ENCODE measurements around the gene PRRT3. TPM values are rescaled to one million over a fixed set of nuclear protein-coding genes. Genes with fewer than 3 reads are reported as not detected.

The PRRT3 gene
- total and polyA plus RNA-seq, 10 donors: 0.65 to 2.4 (median 1.8) TPM

DNA sequence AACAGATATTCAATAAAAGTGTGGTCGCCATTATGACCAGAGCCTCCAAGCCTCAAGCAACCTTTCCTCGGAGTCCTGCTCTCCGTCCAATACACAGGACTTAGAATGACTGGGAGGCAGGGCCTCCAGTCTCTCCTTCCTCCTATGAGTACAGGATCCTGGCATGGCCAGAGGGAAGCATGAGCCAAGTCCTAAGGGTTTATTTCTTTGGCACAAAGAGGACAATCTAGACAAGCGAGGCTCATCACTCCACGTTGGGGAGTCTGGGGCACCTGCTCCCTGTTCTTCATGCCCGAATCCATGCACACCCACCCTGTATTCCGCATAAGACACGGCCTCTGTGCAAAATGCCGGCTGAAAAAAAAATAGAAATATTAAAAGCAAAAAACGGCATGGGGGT lies 6.8 kb downstream of the PRRT3 start:
- Histone ChIP-seq H3K9me3 (no peaks in the 10 kb centered on the region), H3K4me3 (peak overlapping the region in 1 of 8 donors; percentile 50), H3K27ac (no peak overlapping the region), H3K4me1 (peaks cover 0 to 35% (median 8%) of the 10 kb centered on the region in 6 donors), H3K36me3 (peaks cover 0 to 57% (median 17%) of the 10 kb centered on the region in 6 donors), H3K27me3 (replicated peaks in 1 of 7) (no peaks in the 10 kb centered on the region)
- intact Hi-C loops (cut with DNase I; ENCODE audit: low total_unique reads): no loop called here
- TF ChIP-seq, protein P1, sequence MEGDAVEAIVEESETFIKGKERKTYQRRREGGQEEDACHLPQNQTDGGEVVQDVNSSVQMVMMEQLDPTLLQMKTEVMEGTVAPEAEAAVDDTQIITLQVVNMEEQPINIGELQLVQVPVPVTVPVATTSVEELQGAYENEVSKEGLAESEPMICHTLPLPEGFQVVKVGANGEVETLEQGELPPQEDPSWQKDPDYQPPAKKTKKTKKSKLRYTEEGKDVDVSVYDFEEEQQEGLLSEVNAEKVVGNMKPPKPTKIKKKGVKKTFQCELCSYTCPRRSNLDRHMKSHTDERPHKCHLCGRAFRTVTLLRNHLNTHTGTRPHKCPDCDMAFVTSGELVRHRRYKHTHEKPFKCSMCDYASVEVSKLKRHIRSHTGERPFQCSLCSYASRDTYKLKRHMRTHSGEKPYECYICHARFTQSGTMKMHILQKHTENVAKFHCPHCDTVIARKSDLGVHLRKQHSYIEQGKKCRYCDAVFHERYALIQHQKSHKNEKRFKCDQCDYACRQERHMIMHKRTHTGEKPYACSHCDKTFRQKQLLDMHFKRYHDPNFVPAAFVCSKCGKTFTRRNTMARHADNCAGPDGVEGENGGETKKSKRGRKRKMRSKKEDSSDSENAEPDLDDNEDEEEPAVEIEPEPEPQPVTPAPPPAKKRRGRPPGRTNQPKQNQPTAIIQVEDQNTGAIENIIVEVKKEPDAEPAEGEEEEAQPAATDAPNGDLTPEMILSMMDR (IDR thresholded peaks at IDR 0.05 in 8 of 11, conservative IDR thresholded peaks at IDR 0.05 in 3 of 11): no peak
- no peak for TF ChIP-seq POLR2AphosphoS5 (IDR thresholded peaks at IDR 0.05)
- no peak for TF ChIP-seq POLR2A (IDR thresholded peaks at IDR 0.05)
- no peak for DNase-seq
- WGBS, 5 donors: 79 to 94% (median 86%) methylated on average over 10 of the region's 10 CpGs

DNA sequence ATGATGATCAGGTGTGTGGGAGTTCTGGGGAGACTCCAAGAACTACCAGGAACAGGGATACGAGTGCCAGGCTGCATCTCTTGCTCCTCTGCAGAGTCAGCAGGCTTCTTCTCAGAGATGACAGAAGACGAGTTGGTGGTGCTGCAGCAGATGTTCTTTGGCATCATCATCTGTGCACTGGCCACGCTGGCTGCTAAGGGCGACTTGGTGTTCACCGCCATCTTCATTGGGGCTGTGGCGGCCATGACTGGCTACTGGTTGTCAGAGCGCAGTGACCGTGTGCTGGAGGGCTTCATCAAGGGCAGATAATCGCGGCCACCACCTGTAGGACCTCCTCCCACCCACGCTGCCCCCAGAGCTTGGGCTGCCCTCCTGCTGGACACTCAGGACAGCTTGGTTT lies 7.9 kb downstream of the PRRT3 start:
- intact Hi-C loops (cut with DNase I; ENCODE audit: low total_unique reads): no loop called here

DNA sequence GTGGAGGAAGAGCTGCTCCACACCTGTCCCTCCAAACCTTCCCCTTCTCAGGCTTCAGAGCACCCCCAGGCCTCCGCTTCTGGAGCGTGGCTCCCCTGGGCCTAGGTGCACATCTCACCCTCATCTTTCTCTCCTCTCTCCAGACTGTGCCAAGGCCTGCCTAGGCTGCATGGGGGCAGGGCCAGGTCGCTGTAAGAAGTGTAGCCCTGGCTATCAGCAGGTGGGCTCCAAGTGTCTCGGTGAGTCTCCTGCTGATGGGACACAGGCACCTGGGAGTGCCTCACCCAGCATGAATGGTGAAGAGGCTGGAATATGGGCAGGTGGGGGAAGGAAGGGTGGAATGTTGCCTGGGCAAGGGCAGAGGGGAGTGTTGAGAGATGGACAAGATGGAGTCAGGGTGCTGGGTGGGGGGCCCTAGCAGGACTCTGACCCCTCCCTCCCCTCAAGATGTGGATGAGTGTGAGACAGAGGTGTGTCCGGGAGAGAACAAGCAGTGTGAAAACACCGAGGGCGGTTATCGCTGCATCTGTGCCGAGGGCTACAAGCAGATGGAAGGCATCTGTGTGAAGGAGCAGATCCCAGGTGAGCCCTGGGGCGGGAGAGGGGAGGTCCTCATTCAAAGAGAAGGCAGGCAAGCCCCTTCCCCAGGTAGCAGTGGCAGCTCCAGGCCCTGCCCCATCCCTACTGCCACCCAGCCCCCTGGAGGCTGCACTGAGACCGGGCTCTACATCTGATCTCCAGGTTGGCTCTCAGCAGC lies 9.1 kb downstream of the PRRT3 start:
- DNase-seq: no peak
- intact Hi-C loops (cut with DNase I; ENCODE audit: low total_unique reads): no loop called here

More for the DNA sequence above, 7.9 kb downstream of the PRRT3 start:
- H3K27ac ChIP-seq: no peak overlapping the region
- peaks cover 0 to 35% (median 8%) of the 10 kb centered on the region in 6 donors for H3K4me1 ChIP-seq
- no peaks in the 10 kb centered on the region for H3K27me3 ChIP-seq (replicated peaks in 1 of 7)
- TF ChIP-seq, protein P1 (IDR thresholded peaks at IDR 0.05 in 8 of 11, conservative IDR thresholded peaks at IDR 0.05 in 3 of 11): no peak
- peak in 1 of 3 donors; percentile 28 for TF ChIP-seq POLR2AphosphoS5 (IDR thresholded peaks at IDR 0.05)
- no peaks in the 10 kb centered on the region for H3K9me3 ChIP-seq
- H3K4me3 ChIP-seq: no peak overlapping the region
- H3K36me3 ChIP-seq: peaks cover 0 to 58% (median 17%) of the 10 kb centered on the region in 6 donors
- WGBS, 5 donors: 92 to 99% (median 95%) methylated on average over 7 to 11 of the region's 11 CpGs
- DNase-seq: no peak

DNA sequence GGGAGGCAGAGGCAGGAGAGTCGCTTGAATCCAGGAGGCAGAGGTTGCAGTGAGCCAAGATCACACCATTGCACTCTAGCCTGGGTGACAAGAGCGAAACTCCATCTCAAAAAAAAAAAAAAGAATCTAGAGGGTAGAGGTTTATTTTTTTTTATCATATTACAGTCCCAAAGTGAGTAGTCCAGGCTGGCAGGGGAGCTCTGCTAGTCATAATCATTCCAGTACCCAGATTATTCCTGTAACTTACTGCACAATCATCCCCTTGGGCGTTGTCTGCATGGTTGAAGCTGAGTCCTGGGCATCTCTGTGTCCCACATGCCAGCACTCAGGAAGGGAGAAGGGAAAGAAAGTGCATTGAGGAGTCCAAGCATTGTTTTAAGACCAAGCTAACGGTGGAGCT lies 10.0 kb downstream of the PRRT3 start:
- TF ChIP-seq POLR2AphosphoS5 (IDR thresholded peaks at IDR 0.05) (no peak), POLR2A (IDR thresholded peaks at IDR 0.05) (no peak)
- TF ChIP-seq, protein P1 (IDR thresholded peaks at IDR 0.05 in 8 of 11, conservative IDR thresholded peaks at IDR 0.05 in 3 of 11): no peak
- WGBS, 5 donors: 84 to 97% (median 90%) methylated on average over 4 of the region's 4 CpGs
- intact Hi-C loops (cut with DNase I; ENCODE audit: low total_unique reads): no loop called here
- Histone ChIP-seq H3K4me3 (no peak overlapping the region), H3K36me3 (peaks cover 0 to 66% (median 28%) of the 10 kb centered on the region in 6 donors), H3K27ac (no peak overlapping the region), H3K27me3 (replicated peaks in 1 of 7) (no peaks in the 10 kb centered on the region), H3K4me1 (peaks cover 0 to 22% (median 8%) of the 10 kb centered on the region in 6 donors), H3K9me3 (no peaks in the 10 kb centered on the region)
- no peak for DNase-seq

More for the DNA sequence above, 9.1 kb downstream of the PRRT3 start:
- WGBS, 5 donors: 91 to 95% (median 93%) methylated on average over 11 of the region's 11 CpGs
- Histone ChIP-seq H3K36me3 (peaks cover 0 to 56% (median 20%) of the 10 kb centered on the region in 6 donors), H3K27me3 (replicated peaks in 1 of 7) (no peaks in the 10 kb centered on the region), H3K9me3 (no peaks in the 10 kb centered on the region), H3K4me3 (no peak overlapping the region), H3K4me1 (peaks cover 0 to 32% (median 8%) of the 10 kb centered on the region in 6 donors), H3K27ac (no peak overlapping the region)
- TF ChIP-seq POLR2A (IDR thresholded peaks at IDR 0.05): no peak
- TF ChIP-seq, protein P1 (IDR thresholded peaks at IDR 0.05 in 8 of 11, conservative IDR thresholded peaks at IDR 0.05 in 3 of 11): no peak
- no peak for TF ChIP-seq POLR2AphosphoS5 (IDR thresholded peaks at IDR 0.05)
